Right atrium auricular region (tissue), 2 donors: ENCODE results near the gene ZIC2. TPM values are rescaled to one million over a fixed set of nuclear protein-coding genes. Genes with fewer than 3 reads are reported as not detected.
A peak's percentile ranks its signal among the peaks of the same experiment; 100 is the strongest.

Source experiments
- DNase-seq: peaks from one replicate; pipeline ENCODE4 v3.0.0-alpha.2; 2019; ENCODE audit warnings: low spot score
- H3K27ac ChIP-seq, 2 donors: fragments of 200-600 bp; sonication (generic); 1 replicate in 1 of 2; 2 replicates in 1 of 2; pipeline ENCODE4 v1.5.1; 2016 to 2019
- H3K27me3 ChIP-seq, 2 donors: fragments of 200-600 bp; sonication (generic); one replicate each; pipeline versions ENCODE4 v1.5.1 to v1.6.0; 2017 to 2019
- H3K36me3 ChIP-seq: fragments of 200-600 bp; sonication (generic); one replicate; pipeline ENCODE4 v1.5.1; 2016
- H3K4me1 ChIP-seq, 2 donors: fragments of 200-600 bp; sonication (generic); one replicate each; pipeline versions ENCODE4 v1.5.1 to v1.6.0; 2017 to 2019
- H3K4me3 ChIP-seq, 2 donors: fragments of 200-600 bp; sonication (generic); 1 replicate in 1 of 2; 2 replicates in 1 of 2; pipeline ENCODE4 v1.5.1; 2017 to 2019; ENCODE audit warnings: mild to moderate bottlenecking in 1 of 2, moderate library complexity in 1 of 2
- H3K9me3 ChIP-seq, 2 donors: fragments of 200-600 bp; sonication (generic); one replicate each; pipeline ENCODE4 v1.5.1; 2019
- total RNA-seq, 2 donors: library from RNA; depleted of rRNA; stranded (reverse); fragments of >200 nt; gene quantifications; one replicate each; pipeline ENCODE4 v1.1.0, GENCODE V29; 2016
- TF ChIP-seq, protein P1 (sequence below), 2 donors: fragments of 200-600 bp; sonication (generic); IDR thresholded peaks; one replicate each; pipeline ENCODE4 v1.5.1; 2019; ENCODE audit warnings: antibody characterized with exemption in 2 of 2

The ZIC2 gene
- total RNA-seq: under 1 TPM in 1 of 2 donors, not detected in 1; 0.08 TPM

DNA sequence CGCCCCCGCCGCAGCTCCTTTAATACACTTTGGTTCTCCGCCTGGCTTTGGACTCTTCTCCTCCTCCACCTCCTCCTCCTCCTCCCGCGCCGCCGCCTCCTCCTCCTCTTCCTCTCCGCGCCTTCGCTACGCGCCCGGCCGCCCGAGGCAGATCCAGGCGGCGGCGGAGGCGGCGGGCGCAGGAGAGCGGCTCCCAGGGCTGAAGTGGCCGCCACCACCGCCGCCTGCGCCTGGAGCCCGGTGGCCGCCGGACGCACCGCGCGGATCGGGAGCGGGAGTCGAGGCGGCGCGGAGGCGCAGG, at the start of gene ZIC2:
ZIC2 (plus strand) TSS at position 50 of the 301 bp plus-strand sequence. CDS start 281 bp downstream, outside the sequence.
- no peaks in the 10 kb centered on the region for H3K9me3 ChIP-seq
- no peaks in the 10 kb centered on the region for H3K36me3 ChIP-seq
- no peak for DNase-seq
- no peak within 1 kb of the TSS for H3K27ac ChIP-seq
- TF ChIP-seq, protein P1, sequence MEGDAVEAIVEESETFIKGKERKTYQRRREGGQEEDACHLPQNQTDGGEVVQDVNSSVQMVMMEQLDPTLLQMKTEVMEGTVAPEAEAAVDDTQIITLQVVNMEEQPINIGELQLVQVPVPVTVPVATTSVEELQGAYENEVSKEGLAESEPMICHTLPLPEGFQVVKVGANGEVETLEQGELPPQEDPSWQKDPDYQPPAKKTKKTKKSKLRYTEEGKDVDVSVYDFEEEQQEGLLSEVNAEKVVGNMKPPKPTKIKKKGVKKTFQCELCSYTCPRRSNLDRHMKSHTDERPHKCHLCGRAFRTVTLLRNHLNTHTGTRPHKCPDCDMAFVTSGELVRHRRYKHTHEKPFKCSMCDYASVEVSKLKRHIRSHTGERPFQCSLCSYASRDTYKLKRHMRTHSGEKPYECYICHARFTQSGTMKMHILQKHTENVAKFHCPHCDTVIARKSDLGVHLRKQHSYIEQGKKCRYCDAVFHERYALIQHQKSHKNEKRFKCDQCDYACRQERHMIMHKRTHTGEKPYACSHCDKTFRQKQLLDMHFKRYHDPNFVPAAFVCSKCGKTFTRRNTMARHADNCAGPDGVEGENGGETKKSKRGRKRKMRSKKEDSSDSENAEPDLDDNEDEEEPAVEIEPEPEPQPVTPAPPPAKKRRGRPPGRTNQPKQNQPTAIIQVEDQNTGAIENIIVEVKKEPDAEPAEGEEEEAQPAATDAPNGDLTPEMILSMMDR (IDR thresholded peaks at IDR 0.05): no peak
- peaks cover 0 to 39% of the 10 kb centered on the region in 2 donors for H3K4me1 ChIP-seq
- H3K27me3 ChIP-seq: peaks cover 64 to 84% of the 10 kb centered on the region in 2 donors
- H3K4me3 ChIP-seq: peak within 1 kb of the TSS; percentile 32 to 49

DNA sequence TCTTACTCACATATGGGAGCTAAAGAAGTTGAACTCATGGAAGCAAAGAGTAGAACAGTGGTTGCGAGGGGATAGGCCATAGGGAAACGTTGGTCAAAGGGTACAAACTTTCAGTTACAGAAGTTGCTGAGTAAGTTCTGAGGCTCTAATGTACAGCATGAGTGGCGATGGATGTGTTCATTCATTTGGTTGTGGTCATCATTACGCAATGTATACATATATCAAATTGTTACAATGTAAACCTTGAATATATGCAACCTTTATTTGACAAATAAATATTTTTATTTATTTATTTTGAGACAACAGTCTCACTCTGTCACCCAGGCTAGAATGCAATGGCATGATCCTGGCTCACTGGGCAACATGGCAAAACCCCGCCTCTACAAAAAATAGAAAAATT, 48.7 kb upstream of the ZIC2 start:
- Histone ChIP-seq H3K9me3 (no peaks in the 10 kb centered on the region), H3K4me1 (no peaks in the 10 kb centered on the region), H3K27me3 (no peaks in the 10 kb centered on the region), H3K4me3 (no peak overlapping the region), H3K36me3 (no peaks in the 10 kb centered on the region), H3K27ac (no peak overlapping the region)
- no peak for DNase-seq
- TF ChIP-seq, protein P1 (IDR thresholded peaks at IDR 0.05): no peak

DNA sequence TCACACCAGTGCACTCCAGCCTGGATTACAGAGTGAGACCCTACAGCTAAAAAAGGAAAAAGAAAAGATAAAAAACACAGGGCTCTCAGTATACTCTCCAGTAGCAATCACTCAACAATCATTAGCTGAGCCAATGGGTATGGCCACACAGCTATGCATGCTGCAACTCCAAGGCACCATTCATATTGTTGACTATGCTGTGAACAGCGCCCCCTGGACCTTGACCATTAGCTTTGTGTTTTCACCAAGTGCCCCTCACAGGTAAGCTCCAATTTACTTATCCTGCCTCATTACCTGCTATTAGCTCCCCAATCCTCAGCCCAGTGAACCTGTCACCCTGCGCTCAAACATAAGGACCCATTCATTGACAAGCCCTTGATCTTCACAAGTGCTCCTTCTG, 45.8 kb upstream of the ZIC2 start:
- TF ChIP-seq, protein P1 (IDR thresholded peaks at IDR 0.05): no peak
- no peak for DNase-seq

DNA sequence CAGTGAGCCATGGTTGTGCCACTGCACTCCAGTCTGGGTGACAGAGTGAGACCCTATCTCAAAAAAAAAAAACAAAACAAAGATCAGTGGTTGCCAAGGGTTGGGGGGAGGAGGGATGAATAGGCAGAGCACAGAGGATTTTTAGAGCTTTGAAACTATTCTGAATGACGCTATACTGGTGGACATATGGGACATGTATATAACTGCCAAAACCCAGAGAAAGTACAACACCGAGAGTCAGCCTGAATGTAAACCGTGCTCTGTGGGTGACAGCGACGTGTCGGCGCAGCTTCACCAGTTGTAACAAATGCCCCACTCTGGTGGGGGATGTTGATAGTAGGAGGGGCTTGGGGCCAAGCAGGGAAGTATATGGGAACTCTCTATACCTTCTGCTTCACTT, 42.9 kb upstream of the ZIC2 start:
- H3K27me3 ChIP-seq: no peaks in the 10 kb centered on the region
- no peaks in the 10 kb centered on the region for H3K9me3 ChIP-seq
- no peaks in the 10 kb centered on the region for H3K4me1 ChIP-seq
- DNase-seq: no peak
- H3K27ac ChIP-seq: no peak overlapping the region
- no peaks in the 10 kb centered on the region for H3K36me3 ChIP-seq
- no peak overlapping the region for H3K4me3 ChIP-seq
- TF ChIP-seq, protein P1 (IDR thresholded peaks at IDR 0.05): no peak

More for the DNA sequence above, 45.8 kb upstream of the ZIC2 start:
- Histone ChIP-seq H3K36me3 (no peaks in the 10 kb centered on the region), H3K4me1 (no peaks in the 10 kb centered on the region), H3K4me3 (no peak overlapping the region), H3K27me3 (no peaks in the 10 kb centered on the region), H3K9me3 (no peaks in the 10 kb centered on the region), H3K27ac (no peak overlapping the region)

DNA sequence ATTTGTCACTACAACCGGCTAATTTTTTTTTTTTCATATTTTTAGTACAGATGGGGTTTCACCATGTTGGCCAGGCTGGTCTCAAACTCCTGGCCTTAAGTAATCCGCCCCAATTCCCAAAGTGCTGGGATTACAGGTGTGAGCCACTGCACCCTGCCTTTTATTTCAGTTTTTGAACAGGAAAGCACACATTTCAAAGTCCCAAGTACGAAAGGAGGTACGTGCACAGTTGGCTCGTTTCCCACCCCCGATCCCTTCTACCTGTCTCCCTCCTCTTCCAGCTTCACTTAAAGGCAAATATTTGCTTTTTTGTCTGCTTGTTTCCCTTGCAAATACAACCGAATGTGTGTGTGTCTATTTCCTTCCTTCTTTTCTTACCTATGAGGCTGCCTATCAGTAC, 40.5 kb upstream of the ZIC2 start:
- Histone ChIP-seq H3K27me3 (no peaks in the 10 kb centered on the region), H3K4me1 (no peaks in the 10 kb centered on the region), H3K27ac (no peak overlapping the region), H3K4me3 (no peak overlapping the region), H3K9me3 (no peaks in the 10 kb centered on the region), H3K36me3 (no peaks in the 10 kb centered on the region)
- DNase-seq: no peak
- TF ChIP-seq, protein P1 (IDR thresholded peaks at IDR 0.05): no peak

DNA sequence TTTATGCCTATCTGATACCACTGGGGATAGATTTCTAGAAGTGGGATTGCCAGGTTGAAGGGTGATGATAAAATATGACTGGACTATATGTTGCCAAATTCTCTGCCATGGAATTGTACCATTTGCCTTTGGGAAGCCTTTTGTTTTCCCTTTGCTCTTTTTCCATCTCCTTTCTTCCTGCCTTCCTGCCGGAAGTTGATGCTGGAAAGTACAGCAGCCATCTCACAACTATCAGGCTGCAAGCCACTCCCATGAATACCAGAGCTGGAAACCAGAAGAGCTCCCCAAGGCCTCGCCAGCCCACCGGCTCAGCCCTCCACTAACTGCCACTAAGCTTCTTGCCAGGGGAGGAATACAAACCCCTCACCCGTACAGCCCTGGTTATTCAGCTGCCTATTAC, 39.7 kb upstream of the ZIC2 start:
- no peak for DNase-seq
- H3K27me3 ChIP-seq: no peaks in the 10 kb centered on the region
- H3K9me3 ChIP-seq: no peaks in the 10 kb centered on the region
- TF ChIP-seq, protein P1 (IDR thresholded peaks at IDR 0.05): no peak
- H3K36me3 ChIP-seq: no peaks in the 10 kb centered on the region
- no peak overlapping the region for H3K27ac ChIP-seq
- H3K4me1 ChIP-seq: no peaks in the 10 kb centered on the region
- no peak overlapping the region for H3K4me3 ChIP-seq
